ENCODE measurements around the gene PIGN. TPM values are rescaled to one million over a fixed set of nuclear protein-coding genes. Genes with fewer than 3 reads are reported as not detected.

Gene PIGN
- total RNA-seq, 1 donor = 57.0 TPM

DNA sequence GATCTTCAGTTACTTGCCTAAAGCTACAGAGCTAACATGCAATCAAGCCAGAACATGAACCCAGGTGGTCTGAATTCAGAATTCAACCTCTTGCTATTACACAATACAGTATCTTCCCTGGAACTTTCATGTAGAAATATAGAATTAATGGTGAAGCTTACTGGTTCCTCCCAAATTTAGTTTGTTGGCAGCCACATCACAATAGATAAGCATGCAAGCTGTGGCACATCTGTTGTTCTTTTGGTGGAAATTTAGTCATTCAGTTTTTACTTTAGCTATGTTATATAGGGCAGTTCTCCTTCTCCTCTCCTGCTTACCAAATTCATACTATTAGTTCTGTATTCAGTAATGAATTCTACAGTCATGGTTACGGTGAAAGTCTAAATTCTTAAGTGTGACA is 193.0 kb downstream of the PIGN start:
- DNase-seq (ENCODE audit: low read depth) = no peak
- TF ChIP-seq, protein P1, sequence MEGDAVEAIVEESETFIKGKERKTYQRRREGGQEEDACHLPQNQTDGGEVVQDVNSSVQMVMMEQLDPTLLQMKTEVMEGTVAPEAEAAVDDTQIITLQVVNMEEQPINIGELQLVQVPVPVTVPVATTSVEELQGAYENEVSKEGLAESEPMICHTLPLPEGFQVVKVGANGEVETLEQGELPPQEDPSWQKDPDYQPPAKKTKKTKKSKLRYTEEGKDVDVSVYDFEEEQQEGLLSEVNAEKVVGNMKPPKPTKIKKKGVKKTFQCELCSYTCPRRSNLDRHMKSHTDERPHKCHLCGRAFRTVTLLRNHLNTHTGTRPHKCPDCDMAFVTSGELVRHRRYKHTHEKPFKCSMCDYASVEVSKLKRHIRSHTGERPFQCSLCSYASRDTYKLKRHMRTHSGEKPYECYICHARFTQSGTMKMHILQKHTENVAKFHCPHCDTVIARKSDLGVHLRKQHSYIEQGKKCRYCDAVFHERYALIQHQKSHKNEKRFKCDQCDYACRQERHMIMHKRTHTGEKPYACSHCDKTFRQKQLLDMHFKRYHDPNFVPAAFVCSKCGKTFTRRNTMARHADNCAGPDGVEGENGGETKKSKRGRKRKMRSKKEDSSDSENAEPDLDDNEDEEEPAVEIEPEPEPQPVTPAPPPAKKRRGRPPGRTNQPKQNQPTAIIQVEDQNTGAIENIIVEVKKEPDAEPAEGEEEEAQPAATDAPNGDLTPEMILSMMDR (IDR thresholded peaks at IDR 0.05; ENCODE audit: insufficient read depth, low read depth, low read length) = no peak
- no peak overlapping the region for H3K4me3 ChIP-seq (ENCODE audit: low read depth, low read length)

DNA sequence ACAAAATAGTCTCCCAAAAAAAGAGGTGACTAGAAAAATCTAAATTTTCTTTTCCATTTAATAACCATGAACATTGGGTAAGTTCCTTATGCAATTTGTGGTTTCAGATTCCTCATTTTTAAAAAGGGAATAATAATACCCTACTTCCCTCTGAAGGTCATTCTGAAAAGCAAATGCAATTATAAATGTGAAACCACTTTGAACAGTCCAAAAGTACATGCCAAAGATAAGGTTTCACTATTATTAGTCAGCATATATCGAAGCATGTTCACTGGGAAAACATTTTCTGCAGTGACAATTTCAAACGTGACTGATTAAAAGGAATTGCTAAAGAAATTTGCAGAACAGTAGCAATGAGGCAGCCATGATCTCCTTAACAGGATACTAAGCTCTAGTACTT is 193.9 kb downstream of the PIGN start:
- peak; percentile 61 for DNase-seq (ENCODE audit: low read depth)
- TF ChIP-seq, protein P1 (IDR thresholded peaks at IDR 0.05; ENCODE audit: insufficient read depth, low read depth, low read length) = no peak
- H3K4me3 ChIP-seq (ENCODE audit: low read depth, low read length) = no peak overlapping the region

DNA sequence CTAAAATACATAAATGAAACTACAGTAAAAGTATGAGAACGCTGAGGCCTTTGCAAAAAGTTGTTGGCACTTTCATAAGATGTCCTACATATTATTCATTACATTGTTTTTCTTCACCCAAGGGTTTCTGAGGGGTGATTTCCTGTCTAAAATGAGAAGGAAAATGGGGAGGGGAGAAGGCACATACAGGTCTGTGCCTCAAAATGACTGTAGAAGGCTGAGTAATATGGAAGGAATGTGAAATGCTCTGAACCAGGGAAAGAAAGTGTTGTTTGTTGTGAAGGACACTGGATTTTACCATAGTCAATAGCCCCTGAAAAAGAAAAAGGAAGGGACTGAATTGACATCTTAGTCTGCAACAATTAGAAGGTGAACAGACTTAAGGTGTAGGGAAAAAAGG is 194.6 kb downstream of the PIGN start:
- H3K4me3 ChIP-seq (ENCODE audit: low read depth, low read length) = no peak overlapping the region
- TF ChIP-seq, protein P1 (IDR thresholded peaks at IDR 0.05; ENCODE audit: insufficient read depth, low read depth, low read length) = no peak
- DNase-seq (ENCODE audit: low read depth) = peak; percentile 73

- TF ChIP-seq, protein P1 (IDR thresholded peaks at IDR 0.05; ENCODE audit: insufficient read depth, low read depth, low read length) = no peak
- DNase-seq (ENCODE audit: low read depth) = no peak
Measured at GRCh38 chr18:61991836-61992235, 195.0 kb downstream of the PIGN start.

GRCh38 chr18:61991201-61991600 is 195.7 kb downstream of the PIGN start:
- no peak for DNase-seq (ENCODE audit: low read depth)
- TF ChIP-seq, protein P1 (IDR thresholded peaks at IDR 0.05; ENCODE audit: insufficient read depth, low read depth, low read length) = no peak
- no peak overlapping the region for H3K4me3 ChIP-seq (ENCODE audit: low read depth, low read length)

More at GRCh38 chr18:61991836-61992235, 195.0 kb downstream of the PIGN start:
- H3K4me3 ChIP-seq (ENCODE audit: low read depth, low read length) = no peak overlapping the region

Other genes starting within 250 kb of the PIGN start
- gene RELCH, start 199 bp upstream of the PIGN start, total RNA-seq = 27.7 and 50.1 TPM in 2 replicates
- gene TNFRSF11A, start 138.3 kb upstream of the PIGN start, total RNA-seq = under 0.01 TPM in 1 of 2 replicates, not detected in the other

Measured in fibroblast of villous mesenchyme (primary cell).